Thyroid gland (tissue), 4 donors: ENCODE measurements around the gene TAP2.

Experiments
- CTCF ChIP-seq, 6 experiments: fragments of 200-600 bp in 3 of 6; fragments of 450-650 bp in 3 of 6; sonication (generic) in 3 of 6; IDR thresholded peaks; one replicate each; pipeline ENCODE4 v1.5.1; 2016 to 2019; ENCODE audit warnings: antibody characterized with exemption in 6 of 6, mild to moderate bottlenecking in 2 of 6, inconsistent platforms in 1 of 6, moderate library complexity in 1 of 6
- POLR2A ChIP-seq, 2 donors: fragments of 450-650 bp; IDR thresholded peaks; one replicate each; pipeline ENCODE4 v1.6.1; 2017; ENCODE audit warnings: antibody characterized with exemption in 2 of 2, mild to moderate bottlenecking in 2 of 2, moderate library complexity in 1 of 2

GRCh38 chr6:32842021-32842650 lies 3.6 kb upstream of the TAP2 start:
- TF ChIP-seq CTCF (IDR thresholded peaks at IDR 0.05), result no peak
- no peak for TF ChIP-seq POLR2A (IDR thresholded peaks at IDR 0.05)
